Measurements from ENCODE around the gene RPS6KC1. TPM values are rescaled to one million over a fixed set of nuclear protein-coding genes. Genes with fewer than 3 reads are reported as not detected.

RPS6KC1 gene
- polyA plus RNA-seq, 3 donors = 8.9 to 16.0 (median 11.4) TPM

DNA sequence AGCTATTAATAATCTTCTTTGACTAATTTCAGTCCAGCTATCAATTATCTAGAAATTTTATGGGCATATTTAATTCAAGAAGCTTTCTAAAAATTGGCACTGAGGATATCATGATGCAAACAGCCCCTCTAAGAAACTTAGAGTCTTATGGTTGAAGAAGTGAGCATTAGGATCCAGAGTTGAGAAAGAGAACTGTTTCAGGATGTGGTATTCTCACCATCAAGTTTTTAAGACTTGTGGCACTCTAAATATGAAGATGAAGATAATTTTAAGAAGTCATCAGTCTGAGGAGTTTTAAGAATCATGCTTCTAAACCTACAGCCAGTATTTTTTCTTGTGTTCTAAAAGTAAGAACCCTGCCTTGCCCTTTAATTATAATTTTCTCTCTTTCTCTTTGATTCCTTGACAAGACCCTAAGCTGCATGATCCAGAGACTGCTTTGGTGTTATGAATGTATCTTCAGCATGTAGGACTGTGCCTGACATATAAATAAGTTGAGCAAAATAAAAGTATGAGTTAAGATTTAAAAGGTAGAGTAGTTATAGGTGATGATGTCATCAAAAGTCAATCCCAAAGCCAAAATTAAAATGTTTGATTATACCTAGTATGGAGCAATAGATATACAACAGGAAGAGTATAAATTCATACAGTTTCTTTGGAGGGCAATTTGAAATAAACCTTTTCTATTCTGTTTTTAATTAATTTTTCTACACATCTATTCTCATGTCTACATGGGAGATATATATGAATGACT, 39.1 kb downstream of the RPS6KC1 start:
- Mint-ChIP-seq H3K4me1 (no peaks in the 10 kb centered on the region), H3K4me3 (no peak overlapping the region), H3K27ac (no peak overlapping the region), H3K36me3 (peaks cover 51 to 66% of the 10 kb centered on the region in 2 donors), H3K9me3 (no peaks in the 10 kb centered on the region), H3K27me3 (ENCODE audit: low read depth in 3 of 3) (no peaks in the 10 kb centered on the region)
- Histone ChIP-seq H4K20me1 (ENCODE audit: insufficient read depth, low read length) (no peaks in the 10 kb centered on the region), H3K4me1 (ENCODE audit: control insufficient read depth in 1 of 2, insufficient read depth in 2 of 2, low read length in 2 of 2) (no peaks in the 10 kb centered on the region), H3K79me2 (ENCODE audit: insufficient read depth, low read length) (no peaks in the 10 kb centered on the region), H3K27ac (ENCODE audit: low read depth in 1 of 2, low read length in 2 of 2) (no peak overlapping the region), H2AFZ (ENCODE audit: insufficient read depth, low read depth, low read length, poor library complexity, severe bottlenecking) (no peak overlapping the region), H3K4me2 (replicated peaks; ENCODE audit: extremely low read depth, low read length, poor library complexity, severe bottlenecking) (no peak overlapping the region), H3K4me3 (replicated peaks in 1 of 3; ENCODE audit: low read depth in 2 of 3, low read length in 3 of 3) (no peak overlapping the region), H3K36me3 (replicated peaks in 1 of 2; ENCODE audit: control insufficient read depth in 1 of 2, insufficient read depth in 2 of 2, low read length in 2 of 2) (peaks cover 19 to 69% of the 10 kb centered on the region in 2 donors), H3K9me3 (replicated peaks in 1 of 2; ENCODE audit: control insufficient read depth in 1 of 2, insufficient read depth in 1 of 2, low read length in 2 of 2) (no peaks in the 10 kb centered on the region), H3K9ac (ENCODE audit: insufficient read depth, low read length, poor library complexity, severe bottlenecking) (no peak overlapping the region), H3K27me3 (ENCODE audit: control insufficient read depth in 2 of 2, insufficient read depth in 2 of 2, low read length in 2 of 2) (no peaks in the 10 kb centered on the region)
- TF ChIP-seq, protein P1, sequence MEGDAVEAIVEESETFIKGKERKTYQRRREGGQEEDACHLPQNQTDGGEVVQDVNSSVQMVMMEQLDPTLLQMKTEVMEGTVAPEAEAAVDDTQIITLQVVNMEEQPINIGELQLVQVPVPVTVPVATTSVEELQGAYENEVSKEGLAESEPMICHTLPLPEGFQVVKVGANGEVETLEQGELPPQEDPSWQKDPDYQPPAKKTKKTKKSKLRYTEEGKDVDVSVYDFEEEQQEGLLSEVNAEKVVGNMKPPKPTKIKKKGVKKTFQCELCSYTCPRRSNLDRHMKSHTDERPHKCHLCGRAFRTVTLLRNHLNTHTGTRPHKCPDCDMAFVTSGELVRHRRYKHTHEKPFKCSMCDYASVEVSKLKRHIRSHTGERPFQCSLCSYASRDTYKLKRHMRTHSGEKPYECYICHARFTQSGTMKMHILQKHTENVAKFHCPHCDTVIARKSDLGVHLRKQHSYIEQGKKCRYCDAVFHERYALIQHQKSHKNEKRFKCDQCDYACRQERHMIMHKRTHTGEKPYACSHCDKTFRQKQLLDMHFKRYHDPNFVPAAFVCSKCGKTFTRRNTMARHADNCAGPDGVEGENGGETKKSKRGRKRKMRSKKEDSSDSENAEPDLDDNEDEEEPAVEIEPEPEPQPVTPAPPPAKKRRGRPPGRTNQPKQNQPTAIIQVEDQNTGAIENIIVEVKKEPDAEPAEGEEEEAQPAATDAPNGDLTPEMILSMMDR (IDR thresholded peaks at IDR 0.05) = no peak
- DNase-seq = no peak
- intact Hi-C loops (cut with micrococcal nuclease) = no loop called here

DNA sequence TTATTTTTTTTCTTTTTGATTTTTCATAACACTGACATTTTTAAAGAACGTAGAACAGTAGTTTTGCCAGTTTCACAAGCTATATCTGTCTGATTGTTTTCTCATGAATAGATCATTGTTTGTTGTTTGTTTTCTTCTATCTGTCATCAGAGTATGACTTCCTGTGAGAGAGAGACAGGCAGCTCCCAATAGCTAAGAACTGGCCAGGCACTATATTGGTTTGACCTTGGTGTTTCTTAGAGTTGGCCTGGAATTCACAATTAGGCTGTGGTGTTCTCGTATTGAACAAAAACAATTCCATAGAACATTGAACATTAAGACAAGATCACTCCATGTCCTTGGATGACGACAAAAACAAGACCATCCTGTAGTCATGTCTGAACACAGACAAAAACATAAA, 43.4 kb downstream of the RPS6KC1 start:
- Histone ChIP-seq H4K20me1 (ENCODE audit: insufficient read depth, low read length) (no peaks in the 10 kb centered on the region), H3K9me3 (replicated peaks in 1 of 2; ENCODE audit: control insufficient read depth in 1 of 2, insufficient read depth in 1 of 2, low read length in 2 of 2) (no peaks in the 10 kb centered on the region), H3K27ac (ENCODE audit: low read depth in 1 of 2, low read length in 2 of 2) (no peak overlapping the region), H3K4me1 (ENCODE audit: control insufficient read depth in 1 of 2, insufficient read depth in 2 of 2, low read length in 2 of 2) (no peaks in the 10 kb centered on the region), H3K4me2 (replicated peaks; ENCODE audit: extremely low read depth, low read length, poor library complexity, severe bottlenecking) (no peak overlapping the region), H2AFZ (ENCODE audit: insufficient read depth, low read depth, low read length, poor library complexity, severe bottlenecking) (no peak overlapping the region), H3K9ac (ENCODE audit: insufficient read depth, low read length, poor library complexity, severe bottlenecking) (no peak overlapping the region), H3K36me3 (replicated peaks in 1 of 2; ENCODE audit: control insufficient read depth in 1 of 2, insufficient read depth in 2 of 2, low read length in 2 of 2) (peaks cover 0 to 65% of the 10 kb centered on the region in 2 donors), H3K27me3 (ENCODE audit: control insufficient read depth in 2 of 2, insufficient read depth in 2 of 2, low read length in 2 of 2) (no peaks in the 10 kb centered on the region), H3K79me2 (ENCODE audit: insufficient read depth, low read length) (no peaks in the 10 kb centered on the region), H3K4me3 (replicated peaks in 1 of 3; ENCODE audit: low read depth in 2 of 3, low read length in 3 of 3) (no peak overlapping the region)
- Mint-ChIP-seq H3K27ac (no peak overlapping the region), H3K4me1 (no peaks in the 10 kb centered on the region), H3K36me3 (peaks cover 41 to 53% of the 10 kb centered on the region in 2 donors), H3K4me3 (no peak overlapping the region), H3K27me3 (ENCODE audit: low read depth in 3 of 3) (no peaks in the 10 kb centered on the region), H3K9me3 (peaks cover 0 to 3% (median 0%) of the 10 kb centered on the region in 7 donors)
- DNase-seq = no peak
- intact Hi-C loops (cut with micrococcal nuclease) = no loop called here
- TF ChIP-seq, protein P1 (IDR thresholded peaks at IDR 0.05) = no peak
- WGBS (ENCODE audit: insufficient coverage) = no CpG with 5 or more reads among the region's 3 CpGs
